BLaER1 treated with 17β-estradiol and CSF1 and Interleukin-3, amounts not matched to agents 10 nM and 100 nM (cell line): ENCODE data around the gene ADH7.

ENCODE experiments used
- H3K27ac ChIP-seq, 11 experiments: shearing (Covaris generic); formaldehyde crosslinking; 2 replicates each; pipeline ENCODE4 v1.8.1; 2022
- H3K27me3 ChIP-seq, 11 experiments: shearing (Covaris generic); formaldehyde crosslinking; 2 replicates each; pipeline ENCODE4 v1.8.1; 2022
- H3K36me3 ChIP-seq, 11 experiments: shearing (Covaris generic); formaldehyde crosslinking; 2 replicates each; pipeline ENCODE4 v1.8.1; 2022
- H3K4me1 ChIP-seq, 10 experiments: shearing (Covaris generic); formaldehyde crosslinking; 2 replicates each; pipeline ENCODE4 v1.8.1; 2022
- H3K4me2 ChIP-seq, 11 experiments: shearing (Covaris generic); formaldehyde crosslinking; 2 replicates each; pipeline ENCODE4 v1.8.1; 2022
- H3K4me3 ChIP-seq, 10 experiments: shearing (Covaris generic); formaldehyde crosslinking; 2 replicates each; pipeline ENCODE4 v1.8.1; 2022
- H3K9ac ChIP-seq, 11 experiments: shearing (Covaris generic); formaldehyde crosslinking; 2 replicates each; pipeline ENCODE4 v1.8.1; 2022
- H3K9me3 ChIP-seq, 11 experiments: shearing (Covaris generic); formaldehyde crosslinking; replicated peaks in 1 of 11; 2 replicates each; pipeline ENCODE4 v1.8.1; 2022
- H4K20me1 ChIP-seq, 11 experiments: shearing (Covaris generic); formaldehyde crosslinking; 2 replicates each; pipeline ENCODE4 v1.8.1; 2022
- Cebpa-rat ChIP-seq, 11 experiments: shearing (Covaris generic); IDR thresholded peaks; 2 replicates each; pipeline ENCODE4 v1.8.1; 2022

Gene ADH7

GRCh38 chr4:99435154-99435553 lies at the start of gene ADH7:
TSS of gene ADH7 (minus strand) at chr4:99435342. CDS start at chr4:99435233, 109 bp downstream.
- Histone ChIP-seq H3K27me3 (no peaks in the 10 kb centered on the region), H3K36me3 (no peaks in the 10 kb centered on the region), H3K9me3 (no peaks in the 10 kb centered on the region), H4K20me1 (no peaks in the 10 kb centered on the region), H3K4me3 (no peak within 1 kb of the TSS), H3K27ac (no peak within 1 kb of the TSS), H3K4me1 (no peaks in the 10 kb centered on the region), H3K9ac (no peak within 1 kb of the TSS), H3K4me2 (no peak within 1 kb of the TSS)
- no peak for TF ChIP-seq Cebpa-rat (IDR thresholded peaks at IDR 0.05)

- TF ChIP-seq Cebpa-rat (IDR thresholded peaks at IDR 0.05), result no peak
- Histone ChIP-seq H3K36me3 (no peaks in the 10 kb centered on the region), H3K27me3 (no peaks in the 10 kb centered on the region), H3K4me1 (no peaks in the 10 kb centered on the region), H4K20me1 (no peaks in the 10 kb centered on the region), H3K4me3 (no peak overlapping the region), H3K4me2 (no peak overlapping the region), H3K9ac (no peak overlapping the region), H3K27ac (no peak overlapping the region), H3K9me3 (peaks cover 38 to 46% (median 42%) of the 10 kb centered on the region in 11 experiments)
These were observed 48.5 kb upstream of the ADH7 start for GRCh38 chr4:99483636-99484035.

GRCh38 chr4:99473131-99473530 lies 38.0 kb upstream of the ADH7 start:
- no peaks in the 10 kb centered on the region for H3K27me3 ChIP-seq
- H3K4me3 ChIP-seq, result no peak overlapping the region
- H3K4me1 ChIP-seq, result no peaks in the 10 kb centered on the region
- H3K27ac ChIP-seq, result no peak overlapping the region
- H4K20me1 ChIP-seq, result no peaks in the 10 kb centered on the region
- no peak for TF ChIP-seq Cebpa-rat (IDR thresholded peaks at IDR 0.05)
- H3K36me3 ChIP-seq, result no peaks in the 10 kb centered on the region
- no peak overlapping the region for H3K9ac ChIP-seq
- no peak overlapping the region for H3K4me2 ChIP-seq
- no peaks in the 10 kb centered on the region for H3K9me3 ChIP-seq

GRCh38 chr4:99471896-99472295 lies 36.8 kb upstream of the ADH7 start:
- TF ChIP-seq Cebpa-rat (IDR thresholded peaks at IDR 0.05), result no peak
- Histone ChIP-seq H3K9me3 (no peaks in the 10 kb centered on the region), H3K36me3 (no peaks in the 10 kb centered on the region), H3K4me1 (no peaks in the 10 kb centered on the region), H3K27ac (no peak overlapping the region), H3K27me3 (no peaks in the 10 kb centered on the region), H3K4me2 (no peak overlapping the region), H4K20me1 (no peaks in the 10 kb centered on the region), H3K4me3 (no peak overlapping the region), H3K9ac (no peak overlapping the region)

GRCh38 chr4:99471349-99471748 lies 36.2 kb upstream of the ADH7 start:
- Histone ChIP-seq H3K9ac (no peak overlapping the region), H3K9me3 (no peaks in the 10 kb centered on the region), H3K4me2 (no peak overlapping the region), H4K20me1 (no peaks in the 10 kb centered on the region), H3K4me3 (no peak overlapping the region), H3K36me3 (no peaks in the 10 kb centered on the region), H3K27me3 (no peaks in the 10 kb centered on the region), H3K4me1 (no peaks in the 10 kb centered on the region), H3K27ac (no peak overlapping the region)
- no peak for TF ChIP-seq Cebpa-rat (IDR thresholded peaks at IDR 0.05)

- no peak overlapping the region for H3K9ac ChIP-seq
- H3K27me3 ChIP-seq, result no peaks in the 10 kb centered on the region
- H3K4me2 ChIP-seq, result no peak overlapping the region
- H4K20me1 ChIP-seq, result no peaks in the 10 kb centered on the region
- TF ChIP-seq Cebpa-rat (IDR thresholded peaks at IDR 0.05), result no peak
- H3K27ac ChIP-seq, result no peak overlapping the region
- H3K4me3 ChIP-seq, result no peak overlapping the region
- H3K9me3 ChIP-seq, result no peaks in the 10 kb centered on the region
- peaks cover 0 to 5% (median 0%) of the 10 kb centered on the region in 10 experiments; a peak in 1 of 20 replicates for H3K4me1 ChIP-seq
- no peaks in the 10 kb centered on the region for H3K36me3 ChIP-seq
These were observed 33.7 kb upstream of the ADH7 start for GRCh38 chr4:99468889-99469288.

GRCh38 chr4:99467887-99468286 lies 32.7 kb upstream of the ADH7 start:
- Histone ChIP-seq H3K4me1 (peaks cover 0 to 9% (median 0%) of the 10 kb centered on the region in 10 experiments; a peak in 1 of 20 replicates), H3K9ac (no peak overlapping the region), H3K9me3 (no peaks in the 10 kb centered on the region), H3K36me3 (no peaks in the 10 kb centered on the region), H3K27me3 (no peaks in the 10 kb centered on the region), H4K20me1 (no peaks in the 10 kb centered on the region), H3K4me2 (no peak overlapping the region), H3K4me3 (no peak overlapping the region), H3K27ac (no peak overlapping the region)
- no peak for TF ChIP-seq Cebpa-rat (IDR thresholded peaks at IDR 0.05)

GRCh38 chr4:99463566-99463965 lies 28.4 kb upstream of the ADH7 start:
- no peak for TF ChIP-seq Cebpa-rat (IDR thresholded peaks at IDR 0.05)
- Histone ChIP-seq H3K36me3 (no peaks in the 10 kb centered on the region), H3K27ac (no peak overlapping the region), H3K27me3 (no peaks in the 10 kb centered on the region), H3K4me1 (peaks cover 0 to 9% (median 0%) of the 10 kb centered on the region in 10 experiments; a peak in 1 of 20 replicates), H3K9ac (no peak overlapping the region), H3K4me2 (no peak overlapping the region), H4K20me1 (no peaks in the 10 kb centered on the region), H3K9me3 (no peaks in the 10 kb centered on the region), H3K4me3 (no peak overlapping the region)

GRCh38 chr4:99462875-99463464 lies 27.8 kb upstream of the ADH7 start:
- no peaks in the 10 kb centered on the region for H3K27me3 ChIP-seq
- H3K4me2 ChIP-seq, result no peak overlapping the region
- no peak for TF ChIP-seq Cebpa-rat (IDR thresholded peaks at IDR 0.05)
- H3K9ac ChIP-seq, result no peak overlapping the region
- peaks cover 0 to 9% (median 0%) of the 10 kb centered on the region in 10 experiments; a peak in 1 of 20 replicates for H3K4me1 ChIP-seq
- no peak overlapping the region for H3K4me3 ChIP-seq
- H3K36me3 ChIP-seq, result no peaks in the 10 kb centered on the region
- H4K20me1 ChIP-seq, result no peaks in the 10 kb centered on the region
- H3K9me3 ChIP-seq, result no peaks in the 10 kb centered on the region
- H3K27ac ChIP-seq, result no peak overlapping the region

- Histone ChIP-seq H4K20me1 (no peaks in the 10 kb centered on the region), H3K4me2 (no peak overlapping the region), H3K27me3 (no peaks in the 10 kb centered on the region), H3K27ac (no peak overlapping the region), H3K9me3 (no peaks in the 10 kb centered on the region), H3K36me3 (no peaks in the 10 kb centered on the region), H3K4me1 (peaks cover 0 to 9% (median 0%) of the 10 kb centered on the region in 10 experiments; a peak in 1 of 20 replicates), H3K9ac (no peak overlapping the region), H3K4me3 (no peak overlapping the region)
- no peak for TF ChIP-seq Cebpa-rat (IDR thresholded peaks at IDR 0.05)
These were observed 26.7 kb upstream of the ADH7 start for GRCh38 chr4:99461623-99462401.
